IPS-18a (cell line): ENCODE data around the gene SVOPL.

Experiments
- H3K27ac ChIP-seq: one replicate; pipeline ENCODE4 v1.5.1; 2013; ENCODE audit warnings: low read length
- H3K27me3 ChIP-seq: one replicate; pipeline ENCODE4 v1.6.1; 2013; ENCODE audit warnings: mild to moderate bottlenecking, low read length; ENCODE audit not compliant: control insufficient read depth, insufficient read depth
- H3K36me3 ChIP-seq: one replicate; pipeline ENCODE4 v1.6.1; 2013; ENCODE audit warnings: low read depth, low read length; ENCODE audit not compliant: control insufficient read depth
- H3K4me1 ChIP-seq: one replicate; pipeline ENCODE4 v1.6.1; 2013; ENCODE audit warnings: low read depth, low read length; ENCODE audit not compliant: control insufficient read depth
- H3K4me3 ChIP-seq: one replicate; pipeline ENCODE4 v1.5.1; 2013; ENCODE audit warnings: low read length
- H3K9ac ChIP-seq: one replicate; pipeline ENCODE4 v1.6.1; 2013; ENCODE audit warnings: mild to moderate bottlenecking, low read length, moderate library complexity
- H3K9me3 ChIP-seq: one replicate; pipeline ENCODE4 v1.6.1; 2013; ENCODE audit warnings: low read depth, low read length; ENCODE audit not compliant: control insufficient read depth

Gene SVOPL

DNA sequence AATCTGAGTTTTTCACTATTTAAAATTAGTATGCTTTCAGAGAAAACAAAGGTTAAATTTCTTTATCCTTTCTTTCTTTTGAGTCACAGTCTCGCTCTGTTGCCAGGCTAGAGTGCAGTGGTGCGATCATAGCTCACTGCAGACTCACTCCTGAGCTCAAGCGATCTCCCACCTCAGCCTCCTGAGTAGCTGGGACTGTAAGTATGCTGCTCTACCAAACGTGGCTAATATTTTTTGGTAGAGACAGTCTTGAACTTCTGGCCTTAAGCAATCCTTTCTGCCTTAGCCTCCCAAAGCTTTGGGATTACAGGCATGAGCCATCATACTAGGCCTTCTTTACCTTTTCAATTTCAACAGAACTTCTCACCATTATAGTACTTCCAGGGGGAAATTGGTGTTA is 127.4 kb downstream of the SVOPL start:
- Histone ChIP-seq H3K9me3 (no peaks in the 10 kb centered on the region), H3K4me1 (no peaks in the 10 kb centered on the region), H3K4me3 (no peak overlapping the region), H3K36me3 (peaks cover 96% of the 10 kb centered on the region), H3K27me3 (no peaks in the 10 kb centered on the region), H3K27ac (no peak overlapping the region), H3K9ac (no peak overlapping the region)

DNA sequence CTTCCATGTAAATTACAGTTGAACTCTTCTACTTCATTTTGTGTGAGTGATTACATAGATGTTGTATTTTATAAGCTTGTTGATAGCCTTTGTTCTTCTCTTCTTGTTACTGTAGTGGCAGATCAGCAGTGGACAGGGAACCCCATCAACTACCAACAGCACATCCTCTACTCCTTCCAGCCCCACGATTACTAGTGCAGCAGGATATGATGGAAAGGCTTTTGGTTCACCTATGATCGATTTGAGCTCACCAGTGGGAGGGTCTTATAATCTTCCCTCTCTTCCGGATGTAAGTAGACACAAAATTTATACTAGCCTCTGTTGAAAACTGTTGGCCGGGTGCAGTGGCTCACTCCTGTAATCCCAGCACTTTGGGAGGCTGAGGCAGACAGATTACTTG is 130.4 kb downstream of the SVOPL start:
- H3K36me3 ChIP-seq, result peaks cover 93% of the 10 kb centered on the region
- no peak overlapping the region for H3K4me3 ChIP-seq
- H3K9ac ChIP-seq, result no peak overlapping the region
- H3K9me3 ChIP-seq, result no peaks in the 10 kb centered on the region
- H3K4me1 ChIP-seq, result no peaks in the 10 kb centered on the region
- H3K27me3 ChIP-seq, result no peaks in the 10 kb centered on the region
- H3K27ac ChIP-seq, result no peak overlapping the region

DNA sequence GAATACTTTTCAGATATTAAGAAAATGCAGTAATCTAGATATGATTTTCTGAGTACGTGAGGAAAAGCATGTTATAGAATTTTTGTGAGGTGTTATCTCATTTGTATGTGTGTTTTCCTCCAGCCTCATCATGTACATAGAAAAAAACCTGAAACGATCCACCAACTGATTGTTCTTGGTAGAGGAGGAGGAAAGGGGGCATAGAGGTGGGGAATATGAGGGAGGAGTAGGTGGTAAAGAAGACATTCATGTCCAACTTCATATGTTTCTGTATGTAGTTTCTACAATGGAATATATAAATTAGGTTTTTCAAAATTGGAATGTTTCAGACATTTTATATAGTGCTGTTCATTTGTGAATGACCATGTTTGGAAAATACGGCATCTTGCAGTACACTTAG is 131.7 kb downstream of the SVOPL start:
- Histone ChIP-seq H3K4me1 (no peaks in the 10 kb centered on the region), H3K27me3 (no peaks in the 10 kb centered on the region), H3K36me3 (peaks cover 93% of the 10 kb centered on the region), H3K9me3 (no peaks in the 10 kb centered on the region), H3K9ac (no peak overlapping the region), H3K4me3 (no peak overlapping the region), H3K27ac (no peak overlapping the region)

DNA sequence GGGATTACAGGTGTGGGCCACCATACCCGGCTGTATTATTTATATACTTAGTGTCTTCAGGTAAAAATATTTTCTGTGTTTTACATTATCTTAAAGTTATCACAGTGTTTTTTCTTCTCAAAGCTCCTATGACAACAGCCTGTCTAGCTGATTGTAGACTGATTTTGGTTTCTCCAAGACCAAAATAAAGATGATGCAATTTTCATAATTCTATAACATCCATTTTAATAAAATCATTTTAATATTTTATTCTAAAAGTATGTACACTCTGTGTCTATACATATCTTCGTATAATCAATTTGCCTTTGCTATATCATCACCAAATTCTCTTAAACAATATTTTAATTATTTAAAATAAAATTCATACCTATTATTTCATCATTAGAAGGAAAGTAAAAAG is 132.5 kb downstream of the SVOPL start:
- Histone ChIP-seq H3K36me3 (peaks cover 93% of the 10 kb centered on the region), H3K27me3 (no peaks in the 10 kb centered on the region), H3K4me1 (no peaks in the 10 kb centered on the region), H3K4me3 (no peak overlapping the region), H3K9ac (no peak overlapping the region), H3K9me3 (no peaks in the 10 kb centered on the region), H3K27ac (no peak overlapping the region)

DNA sequence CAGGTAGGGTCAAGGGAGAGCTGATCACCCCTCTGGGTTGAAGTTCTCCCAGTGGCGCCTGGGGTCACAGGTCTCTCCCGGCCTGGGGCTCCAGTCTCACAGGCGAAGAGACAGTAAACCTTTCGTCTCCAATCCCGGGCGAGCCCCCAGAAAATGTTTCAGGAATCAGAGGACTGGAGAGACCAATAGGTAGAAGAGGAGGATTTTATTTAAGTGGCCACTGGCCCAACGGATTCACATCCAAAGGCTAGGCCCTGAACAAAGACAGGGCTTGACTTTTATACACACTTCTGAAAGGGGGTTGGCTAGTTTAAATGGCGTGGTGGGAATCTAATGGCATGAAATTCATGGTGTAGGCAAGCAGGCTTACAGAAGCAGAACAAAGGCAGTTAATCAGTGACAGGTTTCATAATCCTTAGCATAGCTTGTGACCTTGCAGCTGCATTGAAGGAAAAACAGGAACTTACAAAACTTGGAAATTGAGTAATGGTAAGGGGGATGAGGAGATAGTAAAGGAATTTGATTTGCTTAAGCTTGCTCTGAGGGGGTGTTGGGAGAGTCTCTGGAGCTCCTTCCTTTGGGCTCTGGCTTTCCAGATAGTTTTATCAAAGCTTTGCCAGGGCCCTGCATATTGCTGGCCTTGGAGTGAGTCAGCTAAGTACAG is 135.6 kb downstream of the SVOPL start:
- Histone ChIP-seq H3K9me3 (no peaks in the 10 kb centered on the region), H3K9ac (no peak overlapping the region), H3K27me3 (no peaks in the 10 kb centered on the region), H3K4me3 (no peak overlapping the region), H3K36me3 (peaks cover 93% of the 10 kb centered on the region), H3K27ac (no peak overlapping the region), H3K4me1 (no peaks in the 10 kb centered on the region)

DNA sequence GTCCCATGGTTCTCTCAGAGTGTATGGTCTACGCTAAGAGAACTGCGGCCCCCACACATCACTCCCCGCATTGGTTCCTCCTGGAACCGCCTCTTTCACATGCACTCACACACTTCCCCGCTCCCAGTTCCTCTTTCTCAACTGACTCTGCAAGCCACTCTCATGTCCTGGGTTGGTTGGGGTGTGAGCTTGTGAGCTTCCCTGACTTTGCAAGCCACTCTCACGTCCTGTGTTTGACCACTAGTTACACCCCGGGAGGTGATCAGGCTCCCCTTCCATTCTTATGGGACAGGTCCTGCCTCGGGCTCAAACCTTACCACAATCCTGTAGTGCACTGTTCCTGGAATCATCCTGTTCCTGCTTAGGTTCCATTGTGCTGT is 136.1 kb downstream of the SVOPL start:
- no peaks in the 10 kb centered on the region for H3K4me1 ChIP-seq
- no peak overlapping the region for H3K27ac ChIP-seq
- H3K9me3 ChIP-seq, result no peaks in the 10 kb centered on the region
- peaks cover 92% of the 10 kb centered on the region for H3K36me3 ChIP-seq
- H3K9ac ChIP-seq, result no peak overlapping the region
- H3K4me3 ChIP-seq, result no peak overlapping the region
- no peaks in the 10 kb centered on the region for H3K27me3 ChIP-seq

DNA sequence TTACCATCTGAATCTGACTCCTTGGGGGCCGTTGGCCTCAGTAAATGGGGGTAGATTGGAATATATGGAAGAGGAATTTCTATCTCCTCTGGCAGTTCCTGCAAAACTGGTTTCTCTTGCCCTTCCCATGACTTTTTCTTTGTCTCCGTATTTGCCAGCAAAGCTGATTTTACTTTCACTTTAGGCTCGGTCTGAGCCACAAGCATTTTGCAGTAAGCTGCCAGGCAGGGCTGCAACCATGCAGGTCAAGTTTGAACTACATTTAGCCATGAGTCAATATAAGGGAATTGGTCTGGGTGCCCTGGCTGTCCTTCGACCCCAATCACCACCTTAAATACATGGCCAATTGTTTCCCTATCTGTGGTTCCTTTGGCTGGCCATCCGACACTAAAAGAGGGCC is 136.8 kb downstream of the SVOPL start:
- no peak overlapping the region for H3K9ac ChIP-seq
- peaks cover 92% of the 10 kb centered on the region for H3K36me3 ChIP-seq

DNA sequence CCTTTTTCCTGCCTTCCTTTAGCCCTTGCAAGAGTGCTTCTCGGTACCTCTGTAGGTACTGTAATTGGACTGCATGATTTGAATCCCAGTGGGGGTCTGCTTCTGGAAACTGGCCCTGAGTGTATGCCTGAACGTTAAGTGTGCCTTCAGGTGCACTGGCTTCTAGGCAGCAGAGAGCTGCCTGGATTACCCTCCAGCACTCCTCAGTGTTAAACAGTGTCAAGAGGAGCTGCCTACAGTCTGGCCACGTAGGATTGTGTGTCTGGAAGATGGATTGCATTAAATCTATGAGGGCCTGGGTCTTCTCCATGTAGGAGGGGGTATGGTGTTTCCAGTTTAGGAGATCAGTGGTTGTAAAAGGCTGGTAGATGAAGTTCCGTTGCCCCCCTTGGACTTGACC is 137.4 kb downstream of the SVOPL start:
- no peaks in the 10 kb centered on the region for H3K27me3 ChIP-seq
- H3K9ac ChIP-seq, result no peak overlapping the region
- H3K36me3 ChIP-seq, result peaks cover 92% of the 10 kb centered on the region
- no peaks in the 10 kb centered on the region for H3K4me1 ChIP-seq
- no peak overlapping the region for H3K27ac ChIP-seq
- no peaks in the 10 kb centered on the region for H3K9me3 ChIP-seq
- H3K4me3 ChIP-seq, result no peak overlapping the region

More for the DNA sequence above, 136.8 kb downstream of the SVOPL start:
- Histone ChIP-seq H3K4me1 (no peaks in the 10 kb centered on the region), H3K4me3 (no peak overlapping the region), H3K27me3 (no peaks in the 10 kb centered on the region), H3K9me3 (no peaks in the 10 kb centered on the region), H3K27ac (no peak overlapping the region)

DNA sequence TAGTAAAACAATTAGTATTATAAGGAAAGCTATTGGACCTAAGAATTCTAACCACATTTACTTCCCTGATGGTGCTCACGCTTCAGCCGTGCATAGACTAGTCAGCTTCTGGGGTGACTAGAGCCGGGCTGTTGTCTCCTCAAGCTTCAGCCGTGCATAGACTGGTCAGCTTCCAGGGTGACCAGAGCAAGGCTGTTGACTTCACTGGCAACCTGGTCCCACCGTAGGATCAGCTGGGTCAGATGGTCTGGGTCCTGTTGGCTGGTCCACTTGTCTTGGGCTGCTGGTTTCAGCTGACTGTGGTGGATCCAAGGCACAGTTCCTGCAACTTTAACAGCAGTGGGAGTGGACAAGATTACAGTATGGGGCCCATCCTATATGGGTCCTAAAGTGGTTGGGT is 141.7 kb downstream of the SVOPL start:
- H3K27me3 ChIP-seq, result no peaks in the 10 kb centered on the region
- no peak overlapping the region for H3K9ac ChIP-seq
- H3K4me3 ChIP-seq, result no peak overlapping the region
- no peaks in the 10 kb centered on the region for H3K4me1 ChIP-seq
- H3K9me3 ChIP-seq, result peaks cover 27% of the 10 kb centered on the region
- H3K27ac ChIP-seq, result no peak overlapping the region
- H3K36me3 ChIP-seq, result peaks cover 98% of the 10 kb centered on the region

DNA sequence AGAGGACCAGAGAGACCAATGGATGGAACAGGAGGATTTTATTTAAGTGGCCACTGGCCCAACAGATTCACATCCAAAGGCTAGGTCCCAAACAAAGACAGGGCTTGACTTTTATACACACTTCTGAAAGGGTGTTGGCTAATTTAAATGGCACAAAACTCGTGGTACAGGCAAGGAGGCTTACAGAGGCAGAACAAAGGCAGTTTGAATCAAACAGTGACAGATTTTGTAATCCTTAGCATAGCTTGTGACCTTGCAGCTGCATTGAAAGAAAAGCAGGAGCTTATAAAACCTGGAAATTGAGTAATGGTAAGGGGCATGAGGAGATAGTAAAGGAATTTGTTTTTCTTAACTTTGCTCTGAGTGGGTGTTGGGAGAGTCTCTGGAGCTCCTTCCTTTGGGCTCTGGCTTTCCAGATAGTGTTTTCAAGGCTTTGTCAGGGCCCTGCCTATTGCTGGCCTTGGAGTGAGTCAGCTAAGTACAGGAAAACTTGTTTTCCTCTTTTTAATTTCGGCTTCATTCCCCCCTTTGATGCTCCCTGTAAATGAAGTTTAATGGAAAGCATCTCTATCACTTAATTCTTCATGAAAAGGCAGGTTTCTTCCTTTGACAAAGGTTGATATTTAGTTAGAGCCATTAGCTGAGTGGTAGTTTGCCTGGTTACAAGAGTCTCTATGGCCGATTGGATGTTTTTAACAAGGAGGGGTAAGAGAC is 144.2 kb downstream of the SVOPL start:
- Histone ChIP-seq H3K9ac (no peak overlapping the region), H3K9me3 (peaks cover 28% of the 10 kb centered on the region), H3K27ac (no peak overlapping the region), H3K4me3 (no peak overlapping the region), H3K27me3 (no peaks in the 10 kb centered on the region), H3K4me1 (no peaks in the 10 kb centered on the region), H3K36me3 (peaks cover 98% of the 10 kb centered on the region)

DNA sequence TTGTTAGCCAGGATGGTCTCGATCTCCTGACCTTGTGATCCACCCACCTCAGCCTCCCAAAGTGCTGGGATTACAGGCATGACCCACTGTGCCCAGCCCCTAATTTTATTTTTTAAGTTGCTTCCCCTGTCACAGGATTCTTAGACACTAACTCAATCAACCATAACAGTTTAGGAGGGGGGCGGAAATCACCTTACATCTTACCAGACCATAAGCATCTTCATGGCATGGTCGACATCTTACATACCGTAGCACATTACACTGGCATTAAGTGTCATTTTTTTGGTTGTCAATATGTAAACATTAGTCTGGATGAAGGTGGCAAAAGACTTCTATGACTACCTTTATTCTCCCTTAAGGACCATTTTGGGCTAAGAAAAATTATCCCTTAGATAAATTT is 145.5 kb downstream of the SVOPL start:
- Histone ChIP-seq H3K4me3 (no peak overlapping the region), H3K4me1 (no peaks in the 10 kb centered on the region), H3K9me3 (peaks cover 28% of the 10 kb centered on the region), H3K27me3 (no peaks in the 10 kb centered on the region), H3K36me3 (peaks cover 98% of the 10 kb centered on the region), H3K9ac (no peak overlapping the region), H3K27ac (no peak overlapping the region)

DNA sequence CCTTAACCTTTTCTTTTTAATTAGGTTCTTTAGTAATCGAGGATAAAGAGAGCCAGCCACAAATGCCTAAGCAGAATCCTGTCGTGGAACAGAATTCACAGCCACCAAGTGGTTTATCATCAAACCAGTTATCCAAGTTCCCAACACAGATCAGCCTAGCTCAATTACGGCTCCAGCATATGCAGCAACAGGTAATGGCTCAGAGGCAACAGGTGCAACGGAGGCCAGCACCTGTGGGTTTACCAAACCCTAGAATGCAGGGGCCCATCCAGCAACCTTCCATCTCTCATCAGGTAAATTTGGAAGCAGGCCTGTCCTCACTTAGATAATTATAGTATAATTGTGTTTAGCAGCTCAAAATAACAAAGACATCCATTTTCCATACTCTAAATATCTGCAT is 146.5 kb downstream of the SVOPL start:
- H3K9ac ChIP-seq, result no peak overlapping the region
- H3K4me1 ChIP-seq, result no peaks in the 10 kb centered on the region
- peaks cover 28% of the 10 kb centered on the region for H3K9me3 ChIP-seq
- peaks cover 98% of the 10 kb centered on the region for H3K36me3 ChIP-seq
- no peak overlapping the region for H3K4me3 ChIP-seq
- no peak overlapping the region for H3K27ac ChIP-seq
- H3K27me3 ChIP-seq, result no peaks in the 10 kb centered on the region
